H9 (cell line): ENCODE results near the gene TTYH1. TPM values are rescaled to one million over a fixed set of nuclear protein-coding genes. Genes with fewer than 3 reads are reported as not detected.

Experiments used
- DNase-seq: peaks from one replicate; pipeline ENCODE4 v3.0.0-alpha.2; 2017
- H2AFZ ChIP-seq: one replicate; pipeline ENCODE4 v1.6.1; 2013; ENCODE audit warnings: mild to moderate bottlenecking, low read length, control low read depth, moderate library complexity
- H2AK5ac ChIP-seq: 2 replicates; pipeline ENCODE4 v1.6.1; 2013; ENCODE audit warnings: low read length, control low read depth, mixed read lengths; ENCODE audit not compliant: insufficient read length
- H2BK120ac ChIP-seq: one replicate; pipeline ENCODE4 v1.6.1; 2013; ENCODE audit warnings: low read depth, mild to moderate bottlenecking, low read length, control low read depth, inconsistent platforms; ENCODE audit not compliant: poor library complexity, severe bottlenecking
- H2BK12ac ChIP-seq: 2 replicates; pipeline ENCODE4 v1.6.1; 2013; ENCODE audit warnings: low read length, control low read depth, mixed read lengths, low read depth; ENCODE audit not compliant: insufficient read length
- H2BK15ac ChIP-seq: 2 replicates; pipeline ENCODE4 v1.6.1; 2013; ENCODE audit warnings: low read depth, low read length, control low read depth
- H2BK20ac ChIP-seq: one replicate; pipeline ENCODE4 v1.6.1; 2013; ENCODE audit warnings: low read depth, mild to moderate bottlenecking, low read length, control low read depth, inconsistent platforms; ENCODE audit not compliant: poor library complexity, severe bottlenecking
- H2BK5ac ChIP-seq: 2 replicates; pipeline ENCODE4 v1.6.1; 2013; ENCODE audit warnings: low read length, control low read depth, mixed read lengths; ENCODE audit not compliant: insufficient read length
- H3K14ac ChIP-seq: 2 replicates; pipeline ENCODE4 v1.6.1; 2013; ENCODE audit warnings: low read length, control low read depth; ENCODE audit not compliant: insufficient read depth
- H3K18ac ChIP-seq: 2 replicates; pipeline ENCODE4 v1.6.1; 2013; ENCODE audit warnings: low read depth, mild to moderate bottlenecking, mixed read lengths, low read length, control low read depth; ENCODE audit not compliant: insufficient read length
- H3K23ac ChIP-seq: 2 replicates; pipeline ENCODE4 v1.6.1; 2013; ENCODE audit warnings: low read length, control low read depth, mixed read lengths, low read depth; ENCODE audit not compliant: insufficient read length
- H3K23me2 ChIP-seq: 2 replicates; pipeline ENCODE4 v1.6.1; 2013; ENCODE audit warnings: low read depth, mild to moderate bottlenecking, mixed read lengths, low read length, control low read depth; ENCODE audit not compliant: insufficient read length, poor library complexity, severe bottlenecking
- H3K27ac ChIP-seq: 2 replicates; pipeline ENCODE4 v1.5.1; 2013; ENCODE audit warnings: low read length, control low read depth, mixed read lengths, low read depth; ENCODE audit not compliant: insufficient read length
- H3K27me3 ChIP-seq: 2 replicates; pipeline ENCODE4 v1.6.1; 2013; ENCODE audit warnings: low read length, control low read depth, inconsistent platforms; ENCODE audit not compliant: insufficient read depth
- H3K4ac ChIP-seq: 2 replicates; pipeline ENCODE4 v1.6.1; 2013; ENCODE audit warnings: low read depth, mild to moderate bottlenecking, control low read depth, inconsistent platforms, low read length, moderate library complexity
- H3K4me1 ChIP-seq: 2 replicates; pipeline ENCODE4 v1.6.1; 2013; ENCODE audit warnings: low read length, control low read depth, inconsistent platforms; ENCODE audit not compliant: insufficient read depth
- H3K4me2 ChIP-seq: 2 replicates; pipeline ENCODE4 v1.6.1; 2013; ENCODE audit warnings: low read length, control low read depth, mixed read lengths; ENCODE audit not compliant: insufficient read length, insufficient read depth
- H3K56ac ChIP-seq: 2 replicates; pipeline ENCODE4 v1.6.1; 2013; ENCODE audit warnings: low read depth, mild to moderate bottlenecking, mixed read lengths, low read length, control low read depth; ENCODE audit not compliant: insufficient read length
- H3K79me1 ChIP-seq: 2 replicates; pipeline ENCODE4 v1.6.1; 2013; ENCODE audit warnings: low read depth, mild to moderate bottlenecking, moderate library complexity, low read length, control low read depth, inconsistent platforms; ENCODE audit not compliant: insufficient read depth, poor library complexity, severe bottlenecking
- H3K79me2 ChIP-seq: 2 replicates; pipeline ENCODE4 v1.6.1; 2013; ENCODE audit warnings: low read length, control low read depth, inconsistent platforms; ENCODE audit not compliant: insufficient read depth
- H3K9ac ChIP-seq: 2 replicates; pipeline ENCODE4 v1.6.1; 2013; ENCODE audit warnings: low read length, control low read depth, mixed read lengths; ENCODE audit not compliant: insufficient read length; ENCODE audit errors: extremely low read depth
- H3K9me3 ChIP-seq: one replicate; pipeline ENCODE4 v1.6.1; 2013; ENCODE audit warnings: low read depth, low read length, inconsistent platforms; ENCODE audit not compliant: control insufficient read depth
- H3T11ph ChIP-seq: one replicate; pipeline ENCODE4 v1.6.1; 2013; ENCODE audit warnings: mild to moderate bottlenecking, low read length, control low read depth, inconsistent platforms
- H4K20me1 ChIP-seq: one replicate; pipeline ENCODE4 v1.6.1; 2013; ENCODE audit not compliant: control insufficient read depth, insufficient read length, insufficient read depth
- H4K5ac ChIP-seq: 2 replicates; pipeline ENCODE4 v1.6.1; 2013; ENCODE audit warnings: low read depth, mild to moderate bottlenecking, mixed read lengths, low read length, control low read depth; ENCODE audit not compliant: insufficient read length
- H4K8ac ChIP-seq: replicated peaks from 2 replicates; pipeline ENCODE4 v1.6.1; 2013; ENCODE audit warnings: low read length, control low read depth, mixed read lengths, low read depth; ENCODE audit not compliant: insufficient read length
- H4K91ac ChIP-seq: 2 replicates; pipeline ENCODE4 v1.6.1; 2013; ENCODE audit warnings: low read depth, mild to moderate bottlenecking, moderate library complexity, mixed read lengths, low read length, control low read depth; ENCODE audit not compliant: insufficient read length
- H3K27ac Mint-ChIP-seq, 3 experiments: 2 replicates in 2 of 3; 3 replicates in 1 of 3; pipeline ENCODE4 v1.8.0; 2020 to 2021; ENCODE audit warnings: mixed read lengths in 3 of 3, mild to moderate bottlenecking in 1 of 3, moderate library complexity in 1 of 3
- H3K27me3 Mint-ChIP-seq: 2 replicates; pipeline ENCODE4 v1.8.0; 2021; ENCODE audit warnings: low read depth, mild to moderate bottlenecking, moderate library complexity, mixed read lengths
- H3K36me3 Mint-ChIP-seq, 3 experiments: 2 replicates in 2 of 3; 3 replicates in 1 of 3; pipeline ENCODE4 v1.8.0; 2020 to 2021; ENCODE audit warnings: low read depth in 3 of 3, mixed read lengths in 3 of 3; ENCODE audit not compliant: insufficient read depth in 1 of 3
- H3K4me1 Mint-ChIP-seq, 2 experiments: 2 replicates each; pipeline ENCODE4 v1.8.0; 2020; ENCODE audit warnings: mixed read lengths in 2 of 2
- H3K4me3 Mint-ChIP-seq, 2 experiments: 2 replicates in 1 of 2; 3 replicates in 1 of 2; pipeline ENCODE4 v1.8.0; 2020 to 2021; ENCODE audit warnings: mild to moderate bottlenecking in 2 of 2, mixed read lengths in 2 of 2, moderate library complexity in 1 of 2
- H3K9me3 Mint-ChIP-seq, 2 experiments: 2 replicates in 1 of 2; 3 replicates in 1 of 2; pipeline ENCODE4 v1.8.0; 2020; ENCODE audit warnings: mild to moderate bottlenecking in 2 of 2, mixed read lengths in 2 of 2, moderate library complexity in 1 of 2
- total RNA-seq: library from RNA; stranded (reverse); gene quantifications from 2 replicates; pipeline ENCODE4 v1.2.1, GENCODE V29; 2021
- TF ChIP-seq, protein P1 (sequence below): fragments of 200-600 bp; sonication (generic); conservative IDR thresholded peaks from 3 replicates; pipeline ENCODE4 v1.8.0; 2021; ENCODE audit warnings: antibody characterized with exemption, mild to moderate bottlenecking

TTYH1 gene
- total RNA-seq, 1 experiment from 2014 or later, result 47.1 TPM

DNA sequence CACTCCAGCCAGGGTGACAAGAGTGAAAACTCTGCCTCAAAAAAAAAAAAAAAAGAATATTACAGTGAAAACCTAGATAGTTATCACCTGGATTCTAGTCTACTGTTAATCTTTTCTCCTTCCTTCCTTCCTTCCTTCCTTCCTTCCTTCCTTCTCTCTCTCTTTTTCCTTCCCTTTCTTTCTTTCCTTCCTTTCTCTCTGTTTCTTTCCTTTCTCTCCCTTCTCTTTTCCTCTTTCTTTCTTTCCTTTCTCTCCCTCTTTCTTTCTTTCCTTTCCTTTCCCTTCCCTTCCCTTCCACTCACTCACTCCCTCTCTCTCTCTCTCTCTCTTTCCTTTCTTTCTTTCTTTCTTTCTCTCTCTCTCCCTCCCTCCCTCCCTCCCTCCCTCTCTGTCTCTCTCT is 9.6 kb upstream of the TTYH1 start:
- Histone ChIP-seq H3K79me1 (no peaks in the 10 kb centered on the region), H2BK5ac (no peak overlapping the region), H3K4me2 (no peak overlapping the region), H4K91ac (no peak overlapping the region), H4K20me1 (no peaks in the 10 kb centered on the region), H2BK20ac (no peak overlapping the region), H3K9ac (no peak overlapping the region), H3K23me2 (no peaks in the 10 kb centered on the region), H3K4me1 (no peaks in the 10 kb centered on the region), H3T11ph (no peak overlapping the region), H4K5ac (no peak overlapping the region), H3K27ac (no peak overlapping the region), H3K18ac (no peak overlapping the region), H3K14ac (no peak overlapping the region), H3K23ac (no peak overlapping the region), H3K79me2 (no peaks in the 10 kb centered on the region), H2BK12ac (no peak overlapping the region), H2AFZ (no peak overlapping the region), H3K4ac (no peak overlapping the region), H2BK15ac (no peak overlapping the region), H3K9me3 (no peaks in the 10 kb centered on the region), H3K56ac (no peak overlapping the region), H2BK120ac (no peak overlapping the region), H2AK5ac (no peak overlapping the region), H4K8ac (no peak overlapping the region), H3K27me3 (no peaks in the 10 kb centered on the region)
- peaks cover 63% of the 10 kb centered on the region for H3K27me3 Mint-ChIP-seq
- peaks cover 0 to 5% (median 3%) of the 10 kb centered on the region in 3 experiments; a peak in 4 of 7 replicates for H3K36me3 Mint-ChIP-seq
- TF ChIP-seq, protein P1, sequence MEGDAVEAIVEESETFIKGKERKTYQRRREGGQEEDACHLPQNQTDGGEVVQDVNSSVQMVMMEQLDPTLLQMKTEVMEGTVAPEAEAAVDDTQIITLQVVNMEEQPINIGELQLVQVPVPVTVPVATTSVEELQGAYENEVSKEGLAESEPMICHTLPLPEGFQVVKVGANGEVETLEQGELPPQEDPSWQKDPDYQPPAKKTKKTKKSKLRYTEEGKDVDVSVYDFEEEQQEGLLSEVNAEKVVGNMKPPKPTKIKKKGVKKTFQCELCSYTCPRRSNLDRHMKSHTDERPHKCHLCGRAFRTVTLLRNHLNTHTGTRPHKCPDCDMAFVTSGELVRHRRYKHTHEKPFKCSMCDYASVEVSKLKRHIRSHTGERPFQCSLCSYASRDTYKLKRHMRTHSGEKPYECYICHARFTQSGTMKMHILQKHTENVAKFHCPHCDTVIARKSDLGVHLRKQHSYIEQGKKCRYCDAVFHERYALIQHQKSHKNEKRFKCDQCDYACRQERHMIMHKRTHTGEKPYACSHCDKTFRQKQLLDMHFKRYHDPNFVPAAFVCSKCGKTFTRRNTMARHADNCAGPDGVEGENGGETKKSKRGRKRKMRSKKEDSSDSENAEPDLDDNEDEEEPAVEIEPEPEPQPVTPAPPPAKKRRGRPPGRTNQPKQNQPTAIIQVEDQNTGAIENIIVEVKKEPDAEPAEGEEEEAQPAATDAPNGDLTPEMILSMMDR, result no peak
- H3K4me1 Mint-ChIP-seq, result peaks cover 9 to 11% of the 10 kb centered on the region in 2 experiments
- no peak overlapping the region for H3K4me3 Mint-ChIP-seq
- no peak overlapping the region for H3K27ac Mint-ChIP-seq
- peaks cover 15 to 80% of the 10 kb centered on the region in 2 experiments for H3K9me3 Mint-ChIP-seq
- no peak for DNase-seq
